Astrocyte of the hippocampus (primary cell): ENCODE results near the gene TTLL6.
"Not testable (repeated sequence)": the region's sequence is repeated elsewhere in the genome, so short reads cannot be mapped to it uniquely, and the experiment has no call there.

Experiments used
- DNase-seq: peaks from one replicate; pipeline ENCODE4 v3.0.0; 2011; ENCODE audit warnings: low read depth, low spot score

The TTLL6 gene

GRCh38 chr17:48816774-48817590 is at the start of gene TTLL6:
Gene TTLL6 (minus strand): TSS chr17:48817229. CDS start chr17:48817072, 157 bp downstream.
- peak; percentile 88 for DNase-seq

GRCh38 chr17:48860456-48860855 is 43.4 kb upstream of the TTLL6 start:
- DNase-seq = no peak

- DNase-seq = no peak
Measured at GRCh38 chr17:48860034-48860433, 43.0 kb upstream of the TTLL6 start.

GRCh38 chr17:48856122-48856821 is 39.2 kb upstream of the TTLL6 start:
- no peak for DNase-seq

GRCh38 chr17:48854774-48855476 is 37.9 kb upstream of the TTLL6 start:
- no peak for DNase-seq

GRCh38 chr17:48850792-48851323 is 33.8 kb upstream of the TTLL6 start:
- no peak for DNase-seq

- peak; percentile 13 for DNase-seq
Measured at GRCh38 chr17:48843187-48843900, 26.3 kb upstream of the TTLL6 start.

GRCh38 chr17:48842746-48843145 is 25.7 kb upstream of the TTLL6 start:
- no peak for DNase-seq

- peak; percentile 79 for DNase-seq
Measured at GRCh38 chr17:48841395-48841831, 24.4 kb upstream of the TTLL6 start.

GRCh38 chr17:48840441-48840840 is 23.4 kb upstream of the TTLL6 start:
- peak; percentile 45 for DNase-seq

- DNase-seq = not testable (repeated sequence)
Measured at GRCh38 chr17:48837458-48837857, 20.4 kb upstream of the TTLL6 start.

GRCh38 chr17:48835971-48836370 is 18.9 kb upstream of the TTLL6 start:
- no peak for DNase-seq

- no peak for DNase-seq
Measured at GRCh38 chr17:48834973-48835372, 17.9 kb upstream of the TTLL6 start.

GRCh38 chr17:48831549-48831883 is 14.5 kb upstream of the TTLL6 start:
- no peak for DNase-seq

GRCh38 chr17:48830840-48831548 is 14.0 kb upstream of the TTLL6 start, which contains the start of gene CALCOCO2:
Gene CALCOCO2 (plus strand): TSS chr17:48831035. CDS start chr17:48841708, 10,673 bp downstream.
- DNase-seq = peak; percentile 97

GRCh38 chr17:48825446-48826381 is 8.7 kb upstream of the TTLL6 start:
- peak; percentile 27 for DNase-seq

- DNase-seq = not testable (repeated sequence)
Measured at GRCh38 chr17:48820936-48821335, 3.9 kb upstream of the TTLL6 start.

- DNase-seq = no peak
Measured at GRCh38 chr17:48819466-48819865, 2.4 kb upstream of the TTLL6 start.

GRCh38 chr17:48818361-48818841 is 1.4 kb upstream of the TTLL6 start:
- no peak for DNase-seq
